Fibroblast of lung (primary cell): ENCODE results near the gene CAVIN2. TPM values are rescaled to one million over a fixed set of nuclear protein-coding genes. Genes with fewer than 3 reads are reported as not detected.
A peak's percentile ranks its signal among the peaks of the same experiment; 100 is the strongest.

ENCODE experiments used
- DNase-seq, 2 donors: peaks; one replicate each; pipeline versions ENCODE4 v3.0.0 to v3.0.0-alpha.2; 2010; ENCODE audit warnings: low read depth in 2 of 2
- H2AFZ ChIP-seq: 2 replicates; pipeline ENCODE4 v1.5.1; 2012; ENCODE audit warnings: low read length, control low read depth, inconsistent platforms
- H3K27ac ChIP-seq: 2 replicates; pipeline ENCODE4 v1.5.1; 2011; ENCODE audit warnings: low read length, control low read depth; ENCODE audit not compliant: insufficient read depth
- H3K27me3 ChIP-seq: 2 replicates; pipeline ENCODE4 v1.5.1; 2011; ENCODE audit warnings: mild to moderate bottlenecking, low read length; ENCODE audit not compliant: control insufficient read depth, insufficient read depth
- H3K36me3 ChIP-seq: 2 replicates; pipeline ENCODE4 v1.5.1; 2011; ENCODE audit warnings: low read length; ENCODE audit not compliant: control insufficient read depth, insufficient read depth
- H3K4me1 ChIP-seq: 2 replicates; pipeline ENCODE4 v1.5.1; 2011; ENCODE audit warnings: low read length; ENCODE audit not compliant: control insufficient read depth, insufficient read depth; ENCODE audit errors: extremely low read depth
- H3K4me2 ChIP-seq: 2 replicates; pipeline ENCODE4 v1.5.1; 2011; ENCODE audit warnings: low read length, control low read depth; ENCODE audit not compliant: insufficient read depth; ENCODE audit errors: extremely low read depth
- H3K4me3 ChIP-seq, 4 experiments: fragments of 200-600 bp in 1 of 4; sonication (generic) in 1 of 4; replicated peaks in 1 of 4; 2 replicates each; pipeline ENCODE4 v1.5.1; 2011 to 2016; ENCODE audit warnings: low read length in 4 of 4, low read depth in 3 of 4, mild to moderate bottlenecking in 3 of 4, control low read depth in 2 of 4, inconsistent platforms in 1 of 4, mixed read lengths in 1 of 4; ENCODE audit not compliant: insufficient read depth in 1 of 4; ENCODE audit errors: control extremely low read depth in 1 of 4
- H3K79me2 ChIP-seq: 2 replicates; pipeline ENCODE4 v1.5.1; 2012; ENCODE audit warnings: mild to moderate bottlenecking, low read length, inconsistent platforms; ENCODE audit not compliant: control insufficient read depth, insufficient read depth
- H3K9ac ChIP-seq: 2 replicates; pipeline ENCODE4 v1.5.1; 2011; ENCODE audit warnings: mild to moderate bottlenecking, low read length, control low read depth; ENCODE audit not compliant: insufficient read depth
- H3K9me3 ChIP-seq: 2 replicates; pipeline ENCODE4 v1.5.1; 2012; ENCODE audit warnings: low read depth, low read length; ENCODE audit not compliant: control insufficient read depth, insufficient read depth
- H4K20me1 ChIP-seq: 2 replicates; pipeline ENCODE4 v1.5.1; 2011; ENCODE audit warnings: low read length; ENCODE audit not compliant: control insufficient read depth, insufficient read depth; ENCODE audit errors: extremely low read depth
- CTCF ChIP-seq, 2 donors: IDR thresholded peaks in 1 of 2; conservative IDR thresholded peaks in 1 of 2; 1 replicate in 1 of 2; 2 replicates in 1 of 2; pipeline ENCODE4 v1.5.1; 2011 to 2012; ENCODE audit warnings: low read length in 2 of 2, control low read depth in 1 of 2, inconsistent platforms in 1 of 2, low read depth in 1 of 2, mild to moderate bottlenecking in 1 of 2
- EZH2 ChIP-seq: IDR thresholded peaks from 2 replicates; pipeline ENCODE4 v1.5.1; 2012; ENCODE audit warnings: low read length, control low read depth, mild to moderate bottlenecking; ENCODE audit errors: missing control alignments
- polyA plus RNA-seq, 2 donors: library from polyadenylated mRNA; depleted of rRNA in 1 of 2; stranded (reverse) in 1 of 2; unstranded in 1 of 2; fragments of >200 nt; gene quantifications; 2 replicates each; pipeline ENCODE4 v1.2.1, GENCODE V29; 2011 to 2012; ENCODE audit warnings: missing spikeins in 1 of 2
- total RNA-seq: library from RNA; depleted of rRNA; stranded (reverse); fragments of >200 nt; gene quantifications from 2 replicates; pipeline ENCODE4 v1.2.1, GENCODE V29; 2014

CAVIN2 gene
- total and polyA plus RNA-seq, 2 donors (not counting 1 experiment from before 2014, with no cell fraction given) = 25.1 to 28.1 TPM

GRCh38 chr2:191847764-191848163 lies 876 bp upstream of the CAVIN2 start:
- Histone ChIP-seq H4K20me1 (no peaks in the 10 kb centered on the region), H3K9ac (no peak overlapping the region), H3K9me3 (no peaks in the 10 kb centered on the region), H3K27me3 (no peaks in the 10 kb centered on the region), H3K27ac (no peak overlapping the region), H3K4me2 (peak overlapping the region; percentile 95), H3K36me3 (no peaks in the 10 kb centered on the region), H2AFZ (no peak overlapping the region), H3K4me3 (no peak overlapping the region), H3K79me2 (peaks cover 31% of the 10 kb centered on the region), H3K4me1 (peaks cover 2% of the 10 kb centered on the region)
- TF ChIP-seq EZH2 (no peak), CTCF (conservative IDR thresholded peaks at IDR 0.05 in 1 of 2, IDR thresholded peaks at IDR 0.05 in 1 of 2; ENCODE audit: low read depth in 1 of 2, low read length in 2 of 2) (no peak)
- DNase-seq = no peak

GRCh38 chr2:191845876-191846514 lies 893 bp downstream of the CAVIN2 start:
- Histone ChIP-seq H3K79me2 (peaks cover 33% of the 10 kb centered on the region), H3K4me3 (peak overlapping the region; percentile 63 to 85 (median 74)), H3K9me3 (no peaks in the 10 kb centered on the region), H3K27ac (peak overlapping the region; percentile 74), H3K27me3 (no peaks in the 10 kb centered on the region), H2AFZ (peak overlapping the region; percentile 23), H3K4me2 (peak overlapping the region; percentile 95), H4K20me1 (no peaks in the 10 kb centered on the region), H3K4me1 (peaks cover 2% of the 10 kb centered on the region), H3K36me3 (no peaks in the 10 kb centered on the region), H3K9ac (peak overlapping the region; percentile 64)
- TF ChIP-seq CTCF (conservative IDR thresholded peaks at IDR 0.05 in 1 of 2, IDR thresholded peaks at IDR 0.05 in 1 of 2; ENCODE audit: low read depth in 1 of 2, low read length in 2 of 2) = no peak
- TF ChIP-seq EZH2 = no peak
- DNase-seq = no peak

- DNase-seq = peak in 1 of 2 donors; percentile 69
- Histone ChIP-seq H3K79me2 (peaks cover 33% of the 10 kb centered on the region), H3K9ac (peak overlapping the region; percentile 47), H3K4me2 (peak overlapping the region; percentile 95), H3K9me3 (no peaks in the 10 kb centered on the region), H3K36me3 (no peaks in the 10 kb centered on the region), H3K27ac (peak overlapping the region; percentile 74), H3K4me3 (peak overlapping the region; percentile 63 to 85 (median 74)), H2AFZ (peak overlapping the region; percentile 71), H3K27me3 (no peaks in the 10 kb centered on the region), H3K4me1 (peaks cover 2% of the 10 kb centered on the region), H4K20me1 (no peaks in the 10 kb centered on the region)
- TF ChIP-seq CTCF (conservative IDR thresholded peaks at IDR 0.05 in 1 of 2, IDR thresholded peaks at IDR 0.05 in 1 of 2; ENCODE audit: low read depth in 1 of 2, low read length in 2 of 2) = no peak
- no peak for TF ChIP-seq EZH2
Observed at GRCh38 chr2:191845248-191845715, 1.6 kb downstream of the CAVIN2 start.
